GM12878 (cell line): ENCODE measurements around the gene C4B. TPM values are rescaled to one million over a fixed set of nuclear protein-coding genes. Genes with fewer than 3 reads are reported as not detected.
A peak's percentile ranks its signal among the peaks of the same experiment; 100 is the strongest.

Source experiments
- KLF5 ChIP-seq: fragments of 450-650 bp; IDR thresholded peaks from 2 replicates; pipeline ENCODE4 v1.6.1; 2014; ENCODE audit warnings: mild to moderate bottlenecking; ENCODE audit not compliant: partially characterized antibody
- RAD51 ChIP-seq: fragments of 450-650 bp; IDR thresholded peaks from 2 replicates; pipeline ENCODE4 v1.6.1; 2016; ENCODE audit warnings: moderate library complexity, mild to moderate bottlenecking, inconsistent platforms
- RELA ChIP-seq: fragments of 450-650 bp; IDR thresholded peaks from 2 replicates; pipeline ENCODE4 v1.8.0; 2014; ENCODE audit warnings: borderline replicate concordance; ENCODE audit not compliant: partially characterized antibody
- SIX5 ChIP-seq: IDR thresholded peaks from 2 replicates; pipeline ENCODE4 v1.6.1; 2011; ENCODE audit warnings: mild to moderate bottlenecking, low read depth, low read length, moderate library complexity; ENCODE audit not compliant: severe bottlenecking
- SMAD5 ChIP-seq: IDR thresholded peaks from 2 replicates; pipeline ENCODE4 v1.6.1; 2016; ENCODE audit warnings: antibody characterized with exemption, low read depth
- SUZ12 ChIP-seq: fragments of 200-600 bp; sonication (generic); IDR thresholded peaks from one replicate; pipeline ENCODE4 v1.6.1; 2018; ENCODE audit warnings: antibody characterized with exemption, mild to moderate bottlenecking; ENCODE audit not compliant: unreplicated experiment
- TARDBP ChIP-seq: IDR thresholded peaks from 2 replicates; pipeline ENCODE4 v1.6.1; 2016; ENCODE audit warnings: borderline replicate concordance
- WRNIP1 ChIP-seq: IDR thresholded peaks from 2 replicates; pipeline ENCODE4 v1.6.1; 2011; ENCODE audit warnings: low read depth, low read length, improper control_type of control experiment, borderline replicate concordance
- ZBED1 ChIP-seq: IDR thresholded peaks from 2 replicates; pipeline ENCODE4 v1.6.1; 2016; ENCODE audit warnings: borderline replicate concordance
- ZNF24 ChIP-seq: fragments of 450-650 bp; IDR thresholded peaks from 2 replicates; pipeline ENCODE4 v1.6.1; 2017; ENCODE audit warnings: antibody characterized with exemption, mild to moderate bottlenecking
- ZNF274 ChIP-seq: IDR thresholded peaks from one replicate; pipeline ENCODE4 v1.8.0; 2011; ENCODE audit not compliant: insufficient read length, insufficient read depth
- polyA plus RNA-seq, 11 experiments: library from polyadenylated mRNA; depleted of rRNA in 4 of 11; unstranded in 6 of 11; stranded (reverse) in 5 of 11; fragments of >200 nt; fragmentation: Nextera tagmentation in 4 of 11; fragmentation: Illumina TruSeq in 1 of 11; extraction: Ambion mirVana in 4 of 11; extraction: Trizol in 1 of 11; gene quantifications; 1 replicate in 1 of 11; 2 replicates in 10 of 11; pipeline versions ENCODE4 v1.2.1 to v1.2.3, GENCODE V29; 2011 to 2016; ENCODE audit warnings: inconsistent platforms in 2 of 11, missing spikeins in 2 of 11, low read depth in 1 of 11
- total RNA-seq, 4 experiments: library from RNA; depleted of rRNA in 3 of 4; stranded (reverse); fragments of >200 nt in 3 of 4; fragmentation: Illumina TruSeq in 1 of 4; extraction: Trizol in 1 of 4; gene quantifications; 2 replicates each; pipeline versions ENCODE4 v1.2.1 to v1.2.3, GENCODE V29; 2013 to 2021
- TF ChIP-seq, protein P1 (sequence below): IDR thresholded peaks from 2 replicates; pipeline ENCODE4 v1.6.1; 2012; ENCODE audit warnings: low read depth, low read length, improper control_type of control experiment
- TF ChIP-seq, protein P2 (sequence below): fragments of 450-650 bp; IDR thresholded peaks from 2 replicates; pipeline ENCODE4 v1.6.1; 2014; ENCODE audit warnings: mild to moderate bottlenecking
- TF ChIP-seq, protein P3 (sequence below): fragments of 150-350 bp; IDR thresholded peaks from 2 replicates; pipeline ENCODE4 v1.6.1; 2016; ENCODE audit warnings: low read depth, low read length
- TF ChIP-seq, protein P4 (sequence below): IDR thresholded peaks from 2 replicates; pipeline ENCODE4 v1.6.1; 2011; ENCODE audit warnings: low read depth, low read length, improper control_type of control experiment, borderline replicate concordance
- TF ChIP-seq, protein P5 (sequence below): fragments of 450-650 bp; IDR thresholded peaks from 2 replicates; pipeline ENCODE4 v1.6.1; 2017; ENCODE audit warnings: low read depth, mild to moderate bottlenecking, moderate library complexity
- TF ChIP-seq, protein P6 (sequence below): fragments of 450-650 bp; formaldehyde crosslinking; IDR thresholded peaks from 2 replicates; pipeline ENCODE4 v1.4.0; 2020; ENCODE audit warnings: mild to moderate bottlenecking, moderate library complexity

The C4B gene
- total and polyA plus RNA-seq, 10 of the 15 experiments (the other 5 are each of a cell fraction or from before 2014, with no cell fraction given), result 0.13 to 5.6 (median 1.7) TPM; not detected in 1

DNA sequence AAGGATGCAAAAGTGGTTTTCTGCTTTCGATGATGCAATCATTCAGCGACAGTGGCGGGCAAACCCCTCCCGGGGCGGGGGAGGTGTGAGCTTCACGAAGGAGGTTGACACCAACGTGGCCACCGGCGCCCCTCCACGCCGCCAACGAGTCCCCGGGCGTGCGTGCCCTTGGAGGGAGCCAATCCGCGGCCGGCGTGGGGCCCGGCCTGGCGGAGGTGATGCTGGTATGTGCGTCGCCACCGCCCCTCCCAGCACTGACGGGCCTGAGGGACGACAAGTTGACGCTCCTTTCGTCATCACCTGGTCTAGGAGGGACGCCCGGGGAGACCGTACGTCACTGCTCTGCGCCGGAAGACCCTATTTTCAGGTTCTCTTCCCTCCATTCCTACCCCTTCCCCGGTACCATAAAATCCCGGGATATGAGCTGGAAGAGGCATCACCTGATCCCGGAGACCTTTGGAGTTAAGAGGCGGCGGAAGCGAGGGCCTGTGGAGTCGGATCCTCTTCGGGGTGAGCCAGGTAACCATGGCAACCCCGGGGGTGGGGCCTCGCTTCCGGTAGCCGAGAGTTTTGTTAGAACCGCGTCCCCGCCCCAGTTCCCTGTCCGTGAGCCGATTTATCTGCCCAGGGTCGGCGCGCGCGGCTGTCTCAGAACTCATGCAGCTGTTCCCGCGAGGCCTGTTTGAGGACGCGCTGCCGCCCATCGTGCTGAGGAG lies 42.4 kb upstream of the C4B start, which contains the start of gene DXO (continued):
- TF ChIP-seq SUZ12, result no peak
- TF ChIP-seq SMAD5, result no peak
- TF ChIP-seq, protein P1, sequence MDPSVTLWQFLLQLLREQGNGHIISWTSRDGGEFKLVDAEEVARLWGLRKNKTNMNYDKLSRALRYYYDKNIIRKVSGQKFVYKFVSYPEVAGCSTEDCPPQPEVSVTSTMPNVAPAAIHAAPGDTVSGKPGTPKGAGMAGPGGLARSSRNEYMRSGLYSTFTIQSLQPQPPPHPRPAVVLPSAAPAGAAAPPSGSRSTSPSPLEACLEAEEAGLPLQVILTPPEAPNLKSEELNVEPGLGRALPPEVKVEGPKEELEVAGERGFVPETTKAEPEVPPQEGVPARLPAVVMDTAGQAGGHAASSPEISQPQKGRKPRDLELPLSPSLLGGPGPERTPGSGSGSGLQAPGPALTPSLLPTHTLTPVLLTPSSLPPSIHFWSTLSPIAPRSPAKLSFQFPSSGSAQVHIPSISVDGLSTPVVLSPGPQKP, result peak; percentile 71
- peak; percentile 45 for TF ChIP-seq KLF5
- TF ChIP-seq, protein P2, sequence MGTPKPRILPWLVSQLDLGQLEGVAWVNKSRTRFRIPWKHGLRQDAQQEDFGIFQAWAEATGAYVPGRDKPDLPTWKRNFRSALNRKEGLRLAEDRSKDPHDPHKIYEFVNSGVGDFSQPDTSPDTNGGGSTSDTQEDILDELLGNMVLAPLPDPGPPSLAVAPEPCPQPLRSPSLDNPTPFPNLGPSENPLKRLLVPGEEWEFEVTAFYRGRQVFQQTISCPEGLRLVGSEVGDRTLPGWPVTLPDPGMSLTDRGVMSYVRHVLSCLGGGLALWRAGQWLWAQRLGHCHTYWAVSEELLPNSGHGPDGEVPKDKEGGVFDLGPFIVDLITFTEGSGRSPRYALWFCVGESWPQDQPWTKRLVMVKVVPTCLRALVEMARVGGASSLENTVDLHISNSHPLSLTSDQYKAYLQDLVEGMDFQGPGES, result peak; percentile 25; the same call in 1 of the 2 replicates
- peak; percentile 23 for TF ChIP-seq TARDBP
- TF ChIP-seq, protein P3, sequence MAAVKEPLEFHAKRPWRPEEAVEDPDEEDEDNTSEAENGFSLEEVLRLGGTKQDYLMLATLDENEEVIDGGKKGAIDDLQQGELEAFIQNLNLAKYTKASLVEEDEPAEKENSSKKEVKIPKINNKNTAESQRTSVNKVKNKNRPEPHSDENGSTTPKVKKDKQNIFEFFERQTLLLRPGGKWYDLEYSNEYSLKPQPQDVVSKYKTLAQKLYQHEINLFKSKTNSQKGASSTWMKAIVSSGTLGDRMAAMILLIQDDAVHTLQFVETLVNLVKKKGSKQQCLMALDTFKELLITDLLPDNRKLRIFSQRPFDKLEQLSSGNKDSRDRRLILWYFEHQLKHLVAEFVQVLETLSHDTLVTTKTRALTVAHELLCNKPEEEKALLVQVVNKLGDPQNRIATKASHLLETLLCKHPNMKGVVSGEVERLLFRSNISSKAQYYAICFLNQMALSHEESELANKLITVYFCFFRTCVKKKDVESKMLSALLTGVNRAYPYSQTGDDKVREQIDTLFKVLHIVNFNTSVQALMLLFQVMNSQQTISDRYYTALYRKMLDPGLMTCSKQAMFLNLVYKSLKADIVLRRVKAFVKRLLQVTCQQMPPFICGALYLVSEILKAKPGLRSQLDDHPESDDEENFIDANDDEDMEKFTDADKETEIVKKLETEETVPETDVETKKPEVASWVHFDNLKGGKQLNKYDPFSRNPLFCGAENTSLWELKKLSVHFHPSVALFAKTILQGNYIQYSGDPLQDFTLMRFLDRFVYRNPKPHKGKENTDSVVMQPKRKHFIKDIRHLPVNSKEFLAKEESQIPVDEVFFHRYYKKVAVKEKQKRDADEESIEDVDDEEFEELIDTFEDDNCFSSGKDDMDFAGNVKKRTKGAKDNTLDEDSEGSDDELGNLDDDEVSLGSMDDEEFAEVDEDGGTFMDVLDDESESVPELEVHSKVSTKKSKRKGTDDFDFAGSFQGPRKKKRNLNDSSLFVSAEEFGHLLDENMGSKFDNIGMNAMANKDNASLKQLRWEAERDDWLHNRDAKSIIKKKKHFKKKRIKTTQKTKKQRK, result no peak
- TF ChIP-seq, protein P4, sequence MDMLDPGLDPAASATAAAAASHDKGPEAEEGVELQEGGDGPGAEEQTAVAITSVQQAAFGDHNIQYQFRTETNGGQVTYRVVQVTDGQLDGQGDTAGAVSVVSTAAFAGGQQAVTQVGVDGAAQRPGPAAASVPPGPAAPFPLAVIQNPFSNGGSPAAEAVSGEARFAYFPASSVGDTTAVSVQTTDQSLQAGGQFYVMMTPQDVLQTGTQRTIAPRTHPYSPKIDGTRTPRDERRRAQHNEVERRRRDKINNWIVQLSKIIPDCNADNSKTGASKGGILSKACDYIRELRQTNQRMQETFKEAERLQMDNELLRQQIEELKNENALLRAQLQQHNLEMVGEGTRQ, result no peak; the same call in 1 of the 2 replicates
- TF ChIP-seq RELA, result peak; percentile 85
- no peak for TF ChIP-seq WRNIP1
- TF ChIP-seq, protein P5, sequence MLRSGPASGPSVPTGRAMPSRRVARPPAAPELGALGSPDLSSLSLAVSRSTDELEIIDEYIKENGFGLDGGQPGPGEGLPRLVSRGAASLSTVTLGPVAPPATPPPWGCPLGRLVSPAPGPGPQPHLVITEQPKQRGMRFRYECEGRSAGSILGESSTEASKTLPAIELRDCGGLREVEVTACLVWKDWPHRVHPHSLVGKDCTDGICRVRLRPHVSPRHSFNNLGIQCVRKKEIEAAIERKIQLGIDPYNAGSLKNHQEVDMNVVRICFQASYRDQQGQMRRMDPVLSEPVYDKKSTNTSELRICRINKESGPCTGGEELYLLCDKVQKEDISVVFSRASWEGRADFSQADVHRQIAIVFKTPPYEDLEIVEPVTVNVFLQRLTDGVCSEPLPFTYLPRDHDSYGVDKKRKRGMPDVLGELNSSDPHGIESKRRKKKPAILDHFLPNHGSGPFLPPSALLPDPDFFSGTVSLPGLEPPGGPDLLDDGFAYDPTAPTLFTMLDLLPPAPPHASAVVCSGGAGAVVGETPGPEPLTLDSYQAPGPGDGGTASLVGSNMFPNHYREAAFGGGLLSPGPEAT, result peak; percentile 92
- peak; percentile 17; the same call in 1 of the 2 replicates for TF ChIP-seq ZBED1
- no peak for TF ChIP-seq SIX5
- TF ChIP-seq ZNF24, result 0 out of 2 replicates have a peak, but pooled peaks have one; percentile 11
- TF ChIP-seq, protein P6, sequence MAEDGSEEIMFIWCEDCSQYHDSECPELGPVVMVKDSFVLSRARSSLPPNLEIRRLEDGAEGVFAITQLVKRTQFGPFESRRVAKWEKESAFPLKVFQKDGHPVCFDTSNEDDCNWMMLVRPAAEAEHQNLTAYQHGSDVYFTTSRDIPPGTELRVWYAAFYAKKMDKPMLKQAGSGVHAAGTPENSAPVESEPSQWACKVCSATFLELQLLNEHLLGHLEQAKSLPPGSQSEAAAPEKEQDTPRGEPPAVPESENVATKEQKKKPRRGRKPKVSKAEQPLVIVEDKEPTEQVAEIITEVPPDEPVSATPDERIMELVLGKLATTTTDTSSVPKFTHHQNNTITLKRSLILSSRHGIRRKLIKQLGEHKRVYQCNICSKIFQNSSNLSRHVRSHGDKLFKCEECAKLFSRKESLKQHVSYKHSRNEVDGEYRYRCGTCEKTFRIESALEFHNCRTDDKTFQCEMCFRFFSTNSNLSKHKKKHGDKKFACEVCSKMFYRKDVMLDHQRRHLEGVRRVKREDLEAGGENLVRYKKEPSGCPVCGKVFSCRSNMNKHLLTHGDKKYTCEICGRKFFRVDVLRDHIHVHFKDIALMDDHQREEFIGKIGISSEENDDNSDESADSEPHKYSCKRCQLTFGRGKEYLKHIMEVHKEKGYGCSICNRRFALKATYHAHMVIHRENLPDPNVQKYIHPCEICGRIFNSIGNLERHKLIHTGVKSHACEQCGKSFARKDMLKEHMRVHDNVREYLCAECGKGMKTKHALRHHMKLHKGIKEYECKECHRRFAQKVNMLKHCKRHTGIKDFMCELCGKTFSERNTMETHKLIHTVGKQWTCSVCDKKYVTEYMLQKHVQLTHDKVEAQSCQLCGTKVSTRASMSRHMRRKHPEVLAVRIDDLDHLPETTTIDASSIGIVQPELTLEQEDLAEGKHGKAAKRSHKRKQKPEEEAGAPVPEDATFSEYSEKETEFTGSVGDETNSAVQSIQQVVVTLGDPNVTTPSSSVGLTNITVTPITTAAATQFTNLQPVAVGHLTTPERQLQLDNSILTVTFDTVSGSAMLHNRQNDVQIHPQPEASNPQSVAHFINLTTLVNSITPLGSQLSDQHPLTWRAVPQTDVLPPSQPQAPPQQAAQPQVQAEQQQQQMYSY (CRISPR knock-in tag), result no peak
- TF ChIP-seq RAD51, result no peak; the same call in 1 of the 2 replicates
- TF ChIP-seq ZNF274, result no peak
